Type B pancreatic cell (in vitro differentiated cells): ENCODE data around the gene TPD52L3. TPM values are rescaled to one million over a fixed set of nuclear protein-coding genes. Genes with fewer than 3 reads are reported as not detected.

Experiments used
- DNase-seq: peaks from one replicate; pipeline ENCODE4 v3.0.0; 2021; ENCODE audit warnings: mixed read lengths; ENCODE audit not compliant: unreplicated experiment; ENCODE audit errors: extremely low spot score
- H3K27ac Mint-ChIP-seq: 2 replicates; pipeline ENCODE4 v1.8.0; 2021; ENCODE audit warnings: mild to moderate bottlenecking, mixed read lengths
- H3K27me3 Mint-ChIP-seq: 2 replicates; pipeline ENCODE4 v1.8.0; 2021; ENCODE audit warnings: mixed read lengths
- H3K36me3 Mint-ChIP-seq: 2 replicates; pipeline ENCODE4 v1.8.0; 2021; ENCODE audit warnings: mixed read lengths
- H3K4me1 Mint-ChIP-seq: one replicate; pipeline ENCODE4 v1.8.0; 2021; ENCODE audit warnings: mixed read lengths; ENCODE audit not compliant: unreplicated experiment
- H3K4me3 Mint-ChIP-seq: 2 replicates; pipeline ENCODE4 v1.8.0; 2021; ENCODE audit warnings: mild to moderate bottlenecking, mixed read lengths
- H3K9me3 Mint-ChIP-seq: 2 replicates; pipeline ENCODE4 v1.8.0; 2021; ENCODE audit warnings: mixed read lengths
- total RNA-seq: library from RNA; stranded (reverse); gene quantifications from 2 replicates; pipeline ENCODE4 v1.2.1, GENCODE V29; 2021; ENCODE audit warnings: low replicate concordance
- TF ChIP-seq, protein P1 (sequence below): fragments of 200-600 bp; sonication (generic); conservative IDR thresholded peaks from 2 replicates; pipeline ENCODE4 v1.5.0; 2021; ENCODE audit warnings: antibody characterized with exemption, mild to moderate bottlenecking

TPD52L3 gene
- total RNA-seq, 1 donor from 2014 or later = not detected

DNA sequence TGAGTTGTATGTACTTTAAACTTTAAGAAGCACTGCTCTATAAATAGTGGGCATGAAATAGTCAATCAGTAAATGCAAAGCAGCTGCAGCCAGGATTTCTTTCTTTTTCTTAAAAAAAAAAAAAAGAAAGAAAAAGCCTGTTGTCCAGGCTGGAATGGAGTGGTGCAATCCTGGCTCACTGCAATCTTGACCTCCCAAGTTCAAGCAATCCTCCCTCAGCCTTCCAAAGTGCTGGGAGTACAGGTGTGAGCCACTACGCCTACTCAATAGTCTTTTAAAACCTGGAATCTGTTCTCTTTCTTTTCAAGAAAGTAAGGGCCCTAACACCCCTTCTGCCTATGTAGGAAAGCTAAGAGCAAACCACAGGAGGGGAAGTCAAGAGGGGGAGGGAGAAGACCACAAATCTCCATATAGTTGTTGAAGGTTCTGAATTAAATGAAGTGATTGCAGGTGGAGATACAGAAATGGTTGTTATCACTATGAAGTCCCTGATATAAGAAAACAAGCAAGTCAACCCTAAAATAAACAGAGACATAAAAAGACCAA, 20.6 kb upstream of the TPD52L3 start:
- Mint-ChIP-seq H3K36me3 (no peaks in the 10 kb centered on the region), H3K27me3 (peaks cover 3% of the 10 kb centered on the region), H3K27ac (no peak overlapping the region), H3K9me3 (no peaks in the 10 kb centered on the region), H3K4me3 (no peak overlapping the region), H3K4me1 (no peaks in the 10 kb centered on the region)
- TF ChIP-seq, protein P1, sequence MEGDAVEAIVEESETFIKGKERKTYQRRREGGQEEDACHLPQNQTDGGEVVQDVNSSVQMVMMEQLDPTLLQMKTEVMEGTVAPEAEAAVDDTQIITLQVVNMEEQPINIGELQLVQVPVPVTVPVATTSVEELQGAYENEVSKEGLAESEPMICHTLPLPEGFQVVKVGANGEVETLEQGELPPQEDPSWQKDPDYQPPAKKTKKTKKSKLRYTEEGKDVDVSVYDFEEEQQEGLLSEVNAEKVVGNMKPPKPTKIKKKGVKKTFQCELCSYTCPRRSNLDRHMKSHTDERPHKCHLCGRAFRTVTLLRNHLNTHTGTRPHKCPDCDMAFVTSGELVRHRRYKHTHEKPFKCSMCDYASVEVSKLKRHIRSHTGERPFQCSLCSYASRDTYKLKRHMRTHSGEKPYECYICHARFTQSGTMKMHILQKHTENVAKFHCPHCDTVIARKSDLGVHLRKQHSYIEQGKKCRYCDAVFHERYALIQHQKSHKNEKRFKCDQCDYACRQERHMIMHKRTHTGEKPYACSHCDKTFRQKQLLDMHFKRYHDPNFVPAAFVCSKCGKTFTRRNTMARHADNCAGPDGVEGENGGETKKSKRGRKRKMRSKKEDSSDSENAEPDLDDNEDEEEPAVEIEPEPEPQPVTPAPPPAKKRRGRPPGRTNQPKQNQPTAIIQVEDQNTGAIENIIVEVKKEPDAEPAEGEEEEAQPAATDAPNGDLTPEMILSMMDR = no peak
- no peak for DNase-seq

DNA sequence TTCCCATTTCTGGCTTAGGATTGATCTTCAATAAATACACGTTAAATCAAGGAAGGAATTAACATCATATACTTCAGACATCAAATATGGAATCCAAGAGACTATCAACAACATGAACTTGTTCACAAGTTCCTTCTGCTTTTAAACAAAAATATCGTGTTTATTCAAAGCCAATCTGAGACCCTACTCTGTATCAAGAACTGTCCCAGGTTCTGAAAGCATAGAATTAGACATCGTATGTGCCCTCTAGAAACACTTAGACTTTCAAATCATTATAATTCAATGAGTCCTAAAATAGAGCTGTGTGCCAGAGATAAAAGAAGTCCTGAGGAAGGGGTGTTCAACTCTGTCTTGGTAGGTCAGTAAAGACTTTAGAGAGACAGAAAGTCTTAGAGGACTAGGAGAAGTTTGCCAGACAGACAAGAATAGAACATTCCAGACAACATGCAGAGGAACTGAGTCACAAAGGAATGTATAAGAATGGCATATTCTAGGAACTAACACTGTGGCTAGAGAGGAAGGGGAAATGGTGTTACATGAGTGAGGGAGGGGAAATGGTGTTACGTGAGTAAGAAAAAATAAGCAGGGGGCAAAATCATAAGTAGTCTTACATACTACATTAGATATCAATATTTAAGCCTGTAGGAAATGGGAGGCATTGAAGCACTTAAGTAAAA, 2.9 kb downstream of the TPD52L3 start:
- no peak overlapping the region for H3K27ac Mint-ChIP-seq
- H3K9me3 Mint-ChIP-seq = no peaks in the 10 kb centered on the region

DNA sequence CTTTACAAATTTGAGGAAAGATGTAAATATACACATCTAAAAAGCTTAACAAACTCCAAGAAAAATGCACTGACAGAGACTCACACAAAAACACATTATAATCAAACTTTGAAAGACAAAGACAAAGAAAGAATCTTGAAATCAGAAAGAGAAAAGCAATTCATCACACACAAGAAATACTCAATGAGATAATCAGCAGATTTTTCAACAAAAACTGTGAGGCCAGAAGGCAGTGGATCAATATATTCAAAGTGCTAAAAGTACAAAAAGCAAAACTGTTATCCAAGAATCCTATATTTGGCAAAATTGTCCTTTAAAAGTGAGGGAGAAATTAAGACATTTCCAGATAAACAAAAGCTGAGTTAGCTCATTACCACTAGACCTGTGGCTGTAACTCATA, 6.1 kb downstream of the TPD52L3 start:
- Mint-ChIP-seq H3K9me3 (no peaks in the 10 kb centered on the region), H3K4me1 (no peaks in the 10 kb centered on the region), H3K27me3 (peaks cover 13% of the 10 kb centered on the region), H3K4me3 (no peak overlapping the region), H3K36me3 (no peaks in the 10 kb centered on the region), H3K27ac (no peak overlapping the region)
- no peak for DNase-seq
- TF ChIP-seq, protein P1 = no peak

More for the DNA sequence above, 2.9 kb downstream of the TPD52L3 start:
- TF ChIP-seq, protein P1 = no peak
- no peak for DNase-seq
- Mint-ChIP-seq H3K4me1 (no peaks in the 10 kb centered on the region), H3K27me3 (peaks cover 6% of the 10 kb centered on the region), H3K4me3 (no peak overlapping the region), H3K36me3 (no peaks in the 10 kb centered on the region)

DNA sequence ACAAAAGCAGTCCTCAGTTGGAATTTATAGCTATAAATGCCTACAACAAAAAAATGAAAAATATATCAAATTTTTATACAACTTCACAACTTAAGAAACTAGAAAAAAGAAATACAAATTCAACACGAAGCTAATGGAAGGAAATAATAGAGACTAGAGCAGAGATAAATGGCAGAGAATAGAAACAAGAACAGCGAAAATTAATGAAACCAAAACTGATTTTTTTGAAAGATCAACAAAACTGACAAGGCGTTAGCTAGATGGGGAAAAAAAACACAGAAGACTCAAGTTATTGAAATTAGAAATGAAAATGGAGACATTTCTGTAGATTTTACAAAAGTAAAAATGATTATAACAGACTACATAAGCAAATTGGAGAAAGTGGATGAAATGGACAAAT, 20.6 kb downstream of the TPD52L3 start:
- no peak overlapping the region for H3K27ac Mint-ChIP-seq
- H3K4me3 Mint-ChIP-seq = no peak overlapping the region
- DNase-seq = no peak
- TF ChIP-seq, protein P1 = no peak
- no peaks in the 10 kb centered on the region for H3K4me1 Mint-ChIP-seq
- no peaks in the 10 kb centered on the region for H3K36me3 Mint-ChIP-seq
- no peaks in the 10 kb centered on the region for H3K27me3 Mint-ChIP-seq
- no peaks in the 10 kb centered on the region for H3K9me3 Mint-ChIP-seq

DNA sequence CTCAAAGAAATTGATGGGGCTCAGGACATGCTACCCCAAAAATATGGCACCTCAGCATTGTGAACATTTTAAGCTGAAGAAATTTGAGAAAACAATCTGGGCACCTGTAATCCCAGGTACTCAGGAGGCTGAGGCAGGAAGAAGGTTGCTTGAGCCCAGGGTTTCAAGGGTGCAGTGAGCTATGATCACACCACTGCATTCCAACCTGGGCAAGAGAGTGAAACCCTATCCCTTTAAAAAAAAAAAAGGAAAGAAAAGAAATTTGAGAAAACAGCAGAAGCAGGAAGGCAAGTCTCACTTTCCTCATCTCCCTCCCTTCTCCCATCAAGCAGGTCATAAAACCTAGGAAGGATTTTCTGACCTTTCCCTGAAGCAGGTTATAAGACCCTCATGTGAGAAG, 23.6 kb downstream of the TPD52L3 start:
- TF ChIP-seq, protein P1 = no peak
- H3K4me3 Mint-ChIP-seq = no peak overlapping the region
- H3K27ac Mint-ChIP-seq = no peak overlapping the region
- no peaks in the 10 kb centered on the region for H3K36me3 Mint-ChIP-seq
- peaks cover 3% of the 10 kb centered on the region for H3K27me3 Mint-ChIP-seq
- DNase-seq = no peak
- H3K9me3 Mint-ChIP-seq = no peaks in the 10 kb centered on the region
- peaks cover 4% of the 10 kb centered on the region for H3K4me1 Mint-ChIP-seq
